Heart left ventricle (tissue), 13 donors: ENCODE data around the gene SPATS2L.

Experiments used
- CTCF ChIP-seq, 12 donors: fragments of 200-600 bp; sonication (generic) in 4 of 12; IDR thresholded peaks; one replicate each; pipeline versions ENCODE4 v1.5.0 to v1.8.0; 2018 to 2022; ENCODE audit warnings: antibody characterized with exemption in 12 of 12, mild to moderate bottlenecking in 5 of 12
- POLR2A ChIP-seq, 2 donors: fragments of 450-650 bp; IDR thresholded peaks; one replicate each; pipeline ENCODE4 v1.6.1; 2017; ENCODE audit warnings: antibody characterized with exemption in 2 of 2, mild to moderate bottlenecking in 2 of 2, moderate library complexity in 2 of 2
- donor health status: ischemic (EF 13 %, LVEDD 7.1; RV severe dilation, severe dysfunction).
- donor health status: DM: no; HTN: yes; CAD: no.
- donor health status: DM: no; HTN: no; CAD: no.
- donor health status: ischemic (EF 25% LVEDD 6.9; RV normal size, moderate dysfunction).
- donor health status: ischemic (EF 25% LVEDD 5.7; RV mildly dilated, moderate dysfunction).
- donor health status: ischemic (EF 35%, LVEDD 5.7; RV mildly dilated, moderate dysfunction).
- donor health status: nonischemic (EF 11% LVEDD 7.7; RV severe dilation, severe dysfunction).
- donor health status: DM: yes; HTN: yes; CAD: no.
- donor health status: PGD.
- donor health status: ischemic (EF 29% LVEDD 5.4; RV normal size, mild dysfunction).
- donor health status: nonischemic (EF 23%, LVEDD 6.1; RV moderate dilation, normal function).

- no peak for TF ChIP-seq CTCF (IDR thresholded peaks at IDR 0.05)
- no peak for TF ChIP-seq POLR2A (IDR thresholded peaks at IDR 0.05)
Observed at GRCh38 chr2:200515155-200515554, 208.7 kb downstream of the SPATS2L start.
